Measurements from ENCODE around the gene HOXA11. TPM values are rescaled to one million over a fixed set of nuclear protein-coding genes. Genes with fewer than 3 reads are reported as not detected.
A peak's percentile ranks its signal among the peaks of the same experiment; 100 is the strongest.

The HOXA11 gene
- total RNA-seq, 6 donors from 2014 or later: not detected

- H3K27me3 ChIP-seq: peaks cover under 1 to 96% (median 58%) of the 10 kb centered on the region in 4 donors
- H3K27ac ChIP-seq: no peak overlapping the region
- WGBS, 2 donors: 15 to 19% methylated on average over 24 to 29 of the region's 29 CpGs
- ATAC-seq (ENCODE audit: low FRiP score in 2 of 2): no peak
- peaks cover 24 to 33% (median 28%) of the 10 kb centered on the region in 4 donors for H3K4me1 ChIP-seq
- no peak for DNase-seq
- H3K36me3 ChIP-seq: no peaks in the 10 kb centered on the region
- H3K9me3 ChIP-seq: no peaks in the 10 kb centered on the region
- TF ChIP-seq, protein P1, sequence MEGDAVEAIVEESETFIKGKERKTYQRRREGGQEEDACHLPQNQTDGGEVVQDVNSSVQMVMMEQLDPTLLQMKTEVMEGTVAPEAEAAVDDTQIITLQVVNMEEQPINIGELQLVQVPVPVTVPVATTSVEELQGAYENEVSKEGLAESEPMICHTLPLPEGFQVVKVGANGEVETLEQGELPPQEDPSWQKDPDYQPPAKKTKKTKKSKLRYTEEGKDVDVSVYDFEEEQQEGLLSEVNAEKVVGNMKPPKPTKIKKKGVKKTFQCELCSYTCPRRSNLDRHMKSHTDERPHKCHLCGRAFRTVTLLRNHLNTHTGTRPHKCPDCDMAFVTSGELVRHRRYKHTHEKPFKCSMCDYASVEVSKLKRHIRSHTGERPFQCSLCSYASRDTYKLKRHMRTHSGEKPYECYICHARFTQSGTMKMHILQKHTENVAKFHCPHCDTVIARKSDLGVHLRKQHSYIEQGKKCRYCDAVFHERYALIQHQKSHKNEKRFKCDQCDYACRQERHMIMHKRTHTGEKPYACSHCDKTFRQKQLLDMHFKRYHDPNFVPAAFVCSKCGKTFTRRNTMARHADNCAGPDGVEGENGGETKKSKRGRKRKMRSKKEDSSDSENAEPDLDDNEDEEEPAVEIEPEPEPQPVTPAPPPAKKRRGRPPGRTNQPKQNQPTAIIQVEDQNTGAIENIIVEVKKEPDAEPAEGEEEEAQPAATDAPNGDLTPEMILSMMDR (IDR thresholded peaks at IDR 0.05): no peak
- TF ChIP-seq EP300 (IDR thresholded peaks at IDR 0.05) (no peak), POLR2A (IDR thresholded peaks at IDR 0.05) (no peak), POLR2AphosphoS5 (IDR thresholded peaks at IDR 0.05) (no peak)
- H3K4me3 ChIP-seq: peak overlapping the region in 3 of 4 donors; percentile 22 to 37 (median 37)
These were observed 8.4 kb upstream of the HOXA11 start for GRCh38 chr7:27193335-27194001.

GRCh38 chr7:27192546-27193334 is 7.7 kb upstream of the HOXA11 start:
- peaks cover 3 to 96% (median 58%) of the 10 kb centered on the region in 4 donors for H3K27me3 ChIP-seq
- 2 to 5% methylated on average over 13 to 59 of the region's 78 CpGs for WGBS, 2 donors
- H3K36me3 ChIP-seq: no peaks in the 10 kb centered on the region
- H3K9me3 ChIP-seq: no peaks in the 10 kb centered on the region
- no peak overlapping the region for H3K27ac ChIP-seq
- TF ChIP-seq POLR2A (IDR thresholded peaks at IDR 0.05): no peak
- TF ChIP-seq EP300 (IDR thresholded peaks at IDR 0.05): no peak
- TF ChIP-seq POLR2AphosphoS5 (IDR thresholded peaks at IDR 0.05): no peak
- TF ChIP-seq, protein P1 (IDR thresholded peaks at IDR 0.05): no peak
- peak overlapping the region; percentile 18 to 37 (median 30) for H3K4me3 ChIP-seq
- ATAC-seq (ENCODE audit: low FRiP score in 2 of 2): peak in 1 of 2 donors; percentile 64
- peaks cover 32 to 35% (median 34%) of the 10 kb centered on the region in 4 donors for H3K4me1 ChIP-seq
- DNase-seq: peak in 1 of 2 donors; percentile 86

DNA sequence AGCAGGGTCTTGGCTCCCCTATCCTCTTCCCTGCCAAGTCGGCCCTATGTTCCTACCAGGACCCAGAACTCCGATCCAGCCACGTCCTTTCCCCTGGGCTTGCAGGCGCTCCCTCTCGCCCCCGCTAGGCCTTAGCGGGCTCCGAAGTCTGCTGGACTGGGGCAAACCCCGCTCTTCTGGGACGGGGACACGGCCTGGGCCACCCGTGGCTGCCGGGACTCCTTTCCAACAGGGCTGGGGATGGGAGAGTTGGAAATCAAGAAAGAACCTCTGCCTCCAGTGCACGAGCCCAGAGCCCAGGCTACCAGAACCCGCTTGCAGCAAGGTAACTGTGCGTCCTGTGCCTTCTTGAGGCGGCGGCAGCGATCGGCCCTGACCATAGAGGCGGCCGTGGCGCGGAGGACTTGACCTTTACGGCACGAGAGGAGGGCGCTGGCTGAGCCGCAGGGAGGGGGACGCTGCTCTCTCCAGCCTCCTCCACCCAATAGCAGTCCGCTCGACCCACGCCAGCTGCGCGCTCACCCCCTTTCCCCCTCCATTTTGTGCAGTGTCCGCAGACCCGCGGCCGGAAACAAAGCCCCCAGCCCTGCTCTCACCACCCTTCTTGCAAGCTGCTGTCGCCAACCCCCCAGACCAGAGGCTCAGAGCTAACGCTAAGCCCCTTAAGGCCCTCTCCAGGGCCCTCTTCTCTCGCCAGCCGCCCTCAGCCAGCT is 7.0 kb upstream of the HOXA11 start:
- no peaks in the 10 kb centered on the region for H3K9me3 ChIP-seq
- H3K4me3 ChIP-seq: peak overlapping the region in 3 of 4 donors; percentile 22 to 37 (median 37)
- peaks cover 34 to 37% (median 35%) of the 10 kb centered on the region in 4 donors for H3K4me1 ChIP-seq
- peak in 1 of 2 donors; percentile 66 for DNase-seq
- ATAC-seq (ENCODE audit: low FRiP score in 2 of 2): no peak
- TF ChIP-seq POLR2A (IDR thresholded peaks at IDR 0.05) (no peak), POLR2AphosphoS5 (IDR thresholded peaks at IDR 0.05) (no peak), EP300 (IDR thresholded peaks at IDR 0.05) (no peak)
- TF ChIP-seq, protein P1 (IDR thresholded peaks at IDR 0.05): no peak
- 16 to 22% methylated on average over 29 to 42 of the region's 42 CpGs for WGBS, 2 donors
- no peaks in the 10 kb centered on the region for H3K36me3 ChIP-seq
- H3K27ac ChIP-seq: no peak overlapping the region
- peaks cover 3 to 98% (median 60%) of the 10 kb centered on the region in 4 donors for H3K27me3 ChIP-seq

DNA sequence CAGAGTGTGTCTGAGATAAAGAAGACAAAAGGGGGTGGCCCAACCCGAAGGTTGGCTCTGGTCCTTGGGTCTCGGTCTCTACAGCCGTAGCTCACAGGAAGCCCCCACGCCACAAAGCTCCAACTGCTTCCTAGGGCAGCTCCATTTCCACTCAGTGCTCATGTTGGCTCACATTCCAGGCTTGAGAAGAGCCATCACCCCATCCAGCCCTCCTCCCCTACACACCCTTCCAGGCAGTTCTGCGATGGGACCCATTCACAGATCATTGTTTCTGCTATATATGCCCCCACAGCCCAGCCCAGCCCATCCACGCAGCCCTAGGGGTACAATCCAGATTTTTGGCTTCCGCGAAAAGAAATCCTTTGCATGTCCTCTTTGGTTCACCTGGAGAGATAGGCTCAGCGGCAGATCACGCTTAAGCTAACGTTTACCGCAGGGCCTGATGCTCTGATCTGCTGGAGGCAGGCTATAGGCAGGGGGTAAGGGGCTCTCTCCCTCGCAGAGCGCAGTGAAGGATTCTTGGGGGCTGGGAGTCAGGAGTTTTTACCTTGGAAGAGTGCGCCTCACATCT is 6.2 kb upstream of the HOXA11 start:
- Histone ChIP-seq H3K9me3 (no peaks in the 10 kb centered on the region), H3K36me3 (no peaks in the 10 kb centered on the region), H3K4me3 (no peak overlapping the region), H3K4me1 (peaks cover 34 to 37% (median 35%) of the 10 kb centered on the region in 4 donors), H3K27ac (no peak overlapping the region), H3K27me3 (peaks cover 3 to 95% (median 60%) of the 10 kb centered on the region in 4 donors)
- 31 to 38% methylated on average over 14 to 15 of the region's 15 CpGs for WGBS, 2 donors
- TF ChIP-seq EP300 (IDR thresholded peaks at IDR 0.05) (no peak), POLR2AphosphoS5 (IDR thresholded peaks at IDR 0.05) (no peak), POLR2A (IDR thresholded peaks at IDR 0.05) (no peak)
- TF ChIP-seq, protein P1 (IDR thresholded peaks at IDR 0.05): no peak
- ATAC-seq (ENCODE audit: low FRiP score in 2 of 2) (no peak), DNase-seq (no peak)
